ENCODE results near the gene COPS7A.

- no peak for TF ChIP-seq CTCF (IDR thresholded peaks at IDR 0.05)
- TF ChIP-seq EZH2 (IDR thresholded peaks at IDR 0.05) = no peak
Observed at GRCh38 chr12:6724409-6724797, 557 bp downstream of the COPS7A start.

All from neural progenitor cell (in vitro differentiated cells).